HCT116 (cell line): ENCODE measurements around the gene LCP1. TPM values are rescaled to one million over a fixed set of nuclear protein-coding genes. Genes with fewer than 3 reads are reported as not detected.

Source experiments
- ATAC-seq: fragments of 200-7000 bp; cut with Tn5 transposase; 2 replicates; pipeline ENCODE4 v1.9.1; 2020; ENCODE audit warnings: mild to moderate bottlenecking, moderate library complexity
- BruUV-seq: library from RNA; stranded (reverse); fragments of 400-500 nt; replicated peaks from 2 replicates; lab custom pipeline; 2021; lab: Mats Ljungman, UMichigan
- CTCF ChIA-PET: fragments of 300-600 bp; sonication (Branson Sonifier 250); formaldehyde crosslinking; loops from one replicate; lab custom pipeline; 2021; ENCODE audit warnings: antibody characterized with exemption; lab: Charles Lee
- POLR2A ChIA-PET: fragments of 300-600, 350-600 bp; sonication (Branson Sonifier 250); formaldehyde crosslinking; loops from one replicate; lab custom pipeline; 2021; ENCODE audit warnings: antibody characterized with exemption; lab: Charles Lee
- RAD21 ChIA-PET, 2 experiments: fragments of 300-600 bp; sonication (Branson Sonifier 250); formaldehyde crosslinking; loops; one replicate each; lab custom pipeline; 2023; ENCODE audit warnings: low total read pairs in 2 of 2; ENCODE audit not compliant: uncharacterized antibody in 2 of 2, unreplicated experiment in 2 of 2, low non-redundant PET in 1 of 2; lab: Charles Lee
- DNase-seq: peaks from one replicate; pipeline ENCODE4 v3.0.0-alpha.2; 2010; ENCODE audit warnings: low read depth, low spot score
- H2AFZ ChIP-seq: fragments of 200-600 bp; shearing (Covaris generic), sonication (generic); 2 replicates; pipeline ENCODE4 v1.6.1; 2017; ENCODE audit warnings: low read depth, mixed run types, mixed read lengths, antibody characterized with exemption, low read length; ENCODE audit not compliant: poor library complexity, severe bottlenecking
- H3K27ac ChIP-seq: 2 replicates; pipeline ENCODE4 v1.5.1; 2012; ENCODE audit warnings: low read depth, low read length
- H3K27me3 ChIP-seq: fragments of 200-600 bp; sonication (generic); 2 replicates; pipeline ENCODE4 v1.6.1; 2016; ENCODE audit warnings: mixed run types, low read length, mixed read lengths; ENCODE audit not compliant: insufficient read depth
- H3K36me3 ChIP-seq, 2 experiments: fragments of 200-500 bp in 1 of 2; fragments of 200-600 bp in 1 of 2; sonication (Bioruptor generic) in 1 of 2; sonication (generic) in 1 of 2; 2 replicates each; pipeline versions ENCODE4 v1.5.1 to v1.6.1; 2014 to 2016; ENCODE audit warnings: low read length in 2 of 2, inconsistent platforms in 1 of 2, mixed read lengths in 1 of 2, mixed run types in 1 of 2; ENCODE audit not compliant: insufficient read depth in 2 of 2, control insufficient read depth in 1 of 2
- H3K4me1 ChIP-seq, 2 experiments: fragments of 200-600 bp in 1 of 2; sonication (generic) in 1 of 2; 2 replicates each; pipeline versions ENCODE4 v1.5.1 to v1.6.1; 2012 to 2017; ENCODE audit warnings: low read length in 2 of 2, inconsistent platforms in 1 of 2, mild to moderate bottlenecking in 1 of 2, mixed read lengths in 1 of 2, mixed run types in 1 of 2, moderate library complexity in 1 of 2; ENCODE audit not compliant: insufficient read depth in 2 of 2, control insufficient read depth in 1 of 2
- H3K4me2 ChIP-seq: fragments of 200-600 bp; sonication (generic); 2 replicates; pipeline ENCODE4 v1.6.1; 2017; ENCODE audit warnings: mixed run types, low read length, mixed read lengths
- H3K4me3 ChIP-seq, 2 experiments: fragments of 200-600 bp in 1 of 2; sonication (generic) in 1 of 2; replicated peaks in 1 of 2; 2 replicates each; pipeline ENCODE4 v1.5.1; 2011 to 2016; ENCODE audit warnings: low read length in 2 of 2, control low read depth in 1 of 2, low read depth in 1 of 2, mild to moderate bottlenecking in 1 of 2, mixed read lengths in 1 of 2, mixed run types in 1 of 2
- H3K79me2 ChIP-seq: fragments of 200-600 bp; sonication (generic); 2 replicates; pipeline ENCODE4 v1.6.1; 2017; ENCODE audit warnings: mild to moderate bottlenecking, mixed run types, low read length, moderate library complexity, mixed read lengths; ENCODE audit not compliant: insufficient read depth
- H3K9ac ChIP-seq: fragments of 200-600 bp; sonication (generic); 2 replicates; pipeline ENCODE4 v1.6.1; 2016; ENCODE audit warnings: low read length, mixed read lengths
- H3K9me2 ChIP-seq: fragments of 200-600 bp; sonication (generic), shearing (Covaris generic); 2 replicates; pipeline ENCODE4 v1.6.1; 2017; ENCODE audit warnings: mixed run types, mild to moderate bottlenecking, moderate library complexity; ENCODE audit not compliant: insufficient read depth
- H3K9me3 ChIP-seq, 2 experiments: fragments of 200-500 bp in 1 of 2; fragments of 200-600 bp in 1 of 2; sonication (Bioruptor generic) in 1 of 2; sonication (generic) in 1 of 2; 2 replicates each; pipeline ENCODE4 v1.6.1; 2014 to 2017; ENCODE audit warnings: low read length in 2 of 2, mixed read lengths in 2 of 2, inconsistent platforms in 1 of 2, low read depth in 1 of 2, mild to moderate bottlenecking in 1 of 2, mixed run types in 1 of 2, moderate library complexity in 1 of 2; ENCODE audit not compliant: control insufficient read depth in 1 of 2, insufficient read depth in 1 of 2
- H4K20me1 ChIP-seq: fragments of 200-600 bp; sonication (generic), shearing (Covaris generic); 2 replicates; pipeline ENCODE4 v1.6.1; 2017; ENCODE audit warnings: mixed run types, mild to moderate bottlenecking, moderate library complexity; ENCODE audit not compliant: insufficient read depth
- JUND ChIP-seq: IDR thresholded peaks from 2 replicates; pipeline ENCODE4 v1.6.1; 2012
- POLR2A ChIP-seq: IDR thresholded peaks from 2 replicates; pipeline ENCODE4 v1.7.0; 2011; ENCODE audit warnings: borderline replicate concordance; ENCODE audit not compliant: insufficient read depth, insufficient read length; ENCODE audit errors: extremely low read depth
- SP1 ChIP-seq: IDR thresholded peaks from 2 replicates; pipeline ENCODE4 v1.6.1; 2012; ENCODE audit warnings: low read depth
- SRF ChIP-seq: IDR thresholded peaks from 2 replicates; pipeline ENCODE4 v1.6.1; 2012; ENCODE audit warnings: low read depth
- TCF7L2 ChIP-seq: IDR thresholded peaks from 2 replicates; pipeline ENCODE4 v1.7.0; 2011; ENCODE audit warnings: borderline replicate concordance, inconsistent platforms; ENCODE audit not compliant: insufficient read depth, insufficient read length; ENCODE audit errors: extremely low read depth
- intact Hi-C: fragments of 100-400 bp; cut with micrococcal nuclease; formaldehyde crosslinking; loops from 2 replicates; pipeline ENCODE4 v1.10.0; 2022
- total RNA-seq: library from RNA; stranded (reverse); gene quantifications from one replicate; pipeline ENCODE4 v1.2.1, GENCODE V29; 2021; ENCODE audit not compliant: unreplicated experiment
- TF ChIP-seq, protein P1 (sequence below): IDR thresholded peaks from 2 replicates; pipeline ENCODE4 v1.6.1; 2012
- TF ChIP-seq, protein P2 (sequence below): IDR thresholded peaks from 2 replicates; pipeline ENCODE4 v1.6.1; 2011; ENCODE audit warnings: mild to moderate bottlenecking, low read length, moderate library complexity; ENCODE audit not compliant: insufficient replicate concordance; ENCODE audit errors: extremely low read depth
- TF ChIP-seq, protein P3 (sequence below): IDR thresholded peaks from 2 replicates; pipeline ENCODE4 v1.6.1; 2012
- TF ChIP-seq, protein P4 (sequence below), 3 experiments: fragments of 200-600 bp in 1 of 3; sonication (generic) in 1 of 3; IDR thresholded peaks in 2 of 3; conservative IDR thresholded peaks in 1 of 3; 2 replicates each; pipeline ENCODE4 v1.5.1; 2012 to 2017; ENCODE audit warnings: low read depth in 2 of 3, low read length in 2 of 3, antibody characterized with exemption in 1 of 3, borderline replicate concordance in 1 of 3, control low read depth in 1 of 3, mild to moderate bottlenecking in 1 of 3, mixed read lengths in 1 of 3, mixed run types in 1 of 3, moderate library complexity in 1 of 3; ENCODE audit not compliant: insufficient read depth in 1 of 3

LCP1 gene
- total RNA-seq, 1 experiment from 2014 or later, result 2.2 TPM

DNA sequence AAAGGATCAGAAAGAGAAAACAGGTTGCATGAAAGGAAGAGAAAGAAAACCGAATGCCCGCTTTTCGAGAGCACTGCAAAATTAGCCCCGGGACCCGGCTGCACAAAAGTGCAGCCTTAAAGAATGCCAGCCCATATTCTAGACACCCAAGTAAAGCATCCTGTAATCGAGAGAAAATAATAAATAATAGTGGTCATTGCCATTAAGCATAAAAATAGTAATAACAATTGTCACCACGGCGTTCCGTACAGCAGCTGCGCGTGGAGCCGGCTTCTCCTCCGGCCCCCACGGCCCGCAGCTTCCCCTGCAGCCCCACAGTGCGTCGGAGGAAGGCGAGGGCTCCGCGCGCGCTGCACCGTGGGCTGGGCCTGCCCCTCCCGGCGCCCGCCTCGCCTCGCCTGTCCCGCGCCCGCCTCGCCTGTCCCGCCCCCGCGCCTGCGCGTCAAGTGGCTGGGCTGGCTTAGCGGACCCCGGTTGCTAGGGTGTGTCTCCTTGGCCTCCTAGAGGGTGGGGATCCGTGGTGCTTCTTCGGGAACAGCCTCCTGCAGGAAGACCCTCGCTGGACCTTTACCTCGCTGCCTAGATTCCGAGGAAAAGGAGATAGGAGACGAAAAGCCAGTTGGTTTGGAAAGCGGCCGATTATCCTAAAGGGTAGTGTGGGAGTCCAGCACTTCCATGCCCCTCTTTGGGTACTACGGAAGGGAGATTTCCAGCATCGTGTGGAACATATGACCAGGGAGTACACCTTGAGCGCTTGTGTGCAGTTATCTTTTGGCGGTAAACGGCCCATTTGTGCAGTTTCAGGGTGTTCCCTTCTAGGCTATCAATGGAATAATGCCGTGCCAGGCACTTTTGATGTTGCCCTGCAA is 29.7 kb upstream of the LCP1 start, which contains the start of gene LRRC63:
Gene LRRC63 (plus strand): TSS at position 446 of the 869 bp plus-strand sequence. CDS start 1,107 bp downstream, outside the sequence.
- no peaks in the 10 kb centered on the region for H4K20me1 ChIP-seq
- BruUV-seq, result no TSS peak
- H3K4me2 ChIP-seq, result no peak within 1 kb of the TSS
- POLR2A ChIA-PET, result no interaction called here
- H3K9me3 ChIP-seq, result no peaks in the 10 kb centered on the region
- ATAC-seq, result no peak
- H3K36me3 ChIP-seq, result no peaks in the 10 kb centered on the region
- intact Hi-C loops, result no loop called here
- H3K9me2 ChIP-seq, result no peaks in the 10 kb centered on the region
- TF ChIP-seq JUND, result no peak
- TF ChIP-seq SP1, result no peak
- no peak for TF ChIP-seq SRF
- TF ChIP-seq, protein P1, sequence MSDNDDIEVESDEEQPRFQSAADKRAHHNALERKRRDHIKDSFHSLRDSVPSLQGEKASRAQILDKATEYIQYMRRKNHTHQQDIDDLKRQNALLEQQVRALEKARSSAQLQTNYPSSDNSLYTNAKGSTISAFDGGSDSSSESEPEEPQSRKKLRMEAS, result no peak
- TF ChIP-seq TCF7L2, result no peak
- TF ChIP-seq, protein P2, sequence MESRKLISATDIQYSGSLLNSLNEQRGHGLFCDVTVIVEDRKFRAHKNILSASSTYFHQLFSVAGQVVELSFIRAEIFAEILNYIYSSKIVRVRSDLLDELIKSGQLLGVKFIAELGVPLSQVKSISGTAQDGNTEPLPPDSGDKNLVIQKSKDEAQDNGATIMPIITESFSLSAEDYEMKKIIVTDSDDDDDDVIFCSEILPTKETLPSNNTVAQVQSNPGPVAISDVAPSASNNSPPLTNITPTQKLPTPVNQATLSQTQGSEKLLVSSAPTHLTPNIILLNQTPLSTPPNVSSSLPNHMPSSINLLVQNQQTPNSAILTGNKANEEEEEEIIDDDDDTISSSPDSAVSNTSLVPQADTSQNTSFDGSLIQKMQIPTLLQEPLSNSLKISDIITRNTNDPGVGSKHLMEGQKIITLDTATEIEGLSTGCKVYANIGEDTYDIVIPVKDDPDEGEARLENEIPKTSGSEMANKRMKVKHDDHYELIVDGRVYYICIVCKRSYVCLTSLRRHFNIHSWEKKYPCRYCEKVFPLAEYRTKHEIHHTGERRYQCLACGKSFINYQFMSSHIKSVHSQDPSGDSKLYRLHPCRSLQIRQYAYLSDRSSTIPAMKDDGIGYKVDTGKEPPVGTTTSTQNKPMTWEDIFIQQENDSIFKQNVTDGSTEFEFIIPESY, result no peak
- no peak for TF ChIP-seq POLR2A
- TF ChIP-seq, protein P3, sequence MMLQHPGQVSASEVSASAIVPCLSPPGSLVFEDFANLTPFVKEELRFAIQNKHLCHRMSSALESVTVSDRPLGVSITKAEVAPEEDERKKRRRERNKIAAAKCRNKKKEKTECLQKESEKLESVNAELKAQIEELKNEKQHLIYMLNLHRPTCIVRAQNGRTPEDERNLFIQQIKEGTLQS, result no peak
- TF ChIP-seq, protein P4, sequence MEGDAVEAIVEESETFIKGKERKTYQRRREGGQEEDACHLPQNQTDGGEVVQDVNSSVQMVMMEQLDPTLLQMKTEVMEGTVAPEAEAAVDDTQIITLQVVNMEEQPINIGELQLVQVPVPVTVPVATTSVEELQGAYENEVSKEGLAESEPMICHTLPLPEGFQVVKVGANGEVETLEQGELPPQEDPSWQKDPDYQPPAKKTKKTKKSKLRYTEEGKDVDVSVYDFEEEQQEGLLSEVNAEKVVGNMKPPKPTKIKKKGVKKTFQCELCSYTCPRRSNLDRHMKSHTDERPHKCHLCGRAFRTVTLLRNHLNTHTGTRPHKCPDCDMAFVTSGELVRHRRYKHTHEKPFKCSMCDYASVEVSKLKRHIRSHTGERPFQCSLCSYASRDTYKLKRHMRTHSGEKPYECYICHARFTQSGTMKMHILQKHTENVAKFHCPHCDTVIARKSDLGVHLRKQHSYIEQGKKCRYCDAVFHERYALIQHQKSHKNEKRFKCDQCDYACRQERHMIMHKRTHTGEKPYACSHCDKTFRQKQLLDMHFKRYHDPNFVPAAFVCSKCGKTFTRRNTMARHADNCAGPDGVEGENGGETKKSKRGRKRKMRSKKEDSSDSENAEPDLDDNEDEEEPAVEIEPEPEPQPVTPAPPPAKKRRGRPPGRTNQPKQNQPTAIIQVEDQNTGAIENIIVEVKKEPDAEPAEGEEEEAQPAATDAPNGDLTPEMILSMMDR (IDR thresholded peaks at IDR 0.05 in 2 of 3, conservative IDR thresholded peaks at IDR 0.05 in 1 of 3; ENCODE audit: borderline replicate concordance in 1 of 3, insufficient read depth in 1 of 3, low read depth in 2 of 3, low read length in 2 of 3), result no peak
- no peaks in the 10 kb centered on the region for H3K4me1 ChIP-seq
- no peak within 1 kb of the TSS for H3K27ac ChIP-seq
- no peak within 1 kb of the TSS for H3K9ac ChIP-seq
- H3K27me3 ChIP-seq, result no peaks in the 10 kb centered on the region
- RAD21 ChIA-PET, result no interaction called here
- DNase-seq, result no peak
- H3K79me2 ChIP-seq, result no peaks in the 10 kb centered on the region
- H2AFZ ChIP-seq, result no peak within 1 kb of the TSS
- CTCF ChIA-PET, result no interaction called here
- H3K4me3 ChIP-seq, result no peak within 1 kb of the TSS
